Activated naive CD4-positive, alpha-beta T cell treated with anti-CD3 and anti-CD28 coated beads for 36 hours (primary cell): ENCODE measurements around the gene KIF6. TPM values are rescaled to one million over a fixed set of nuclear protein-coding genes. Genes with fewer than 3 reads are reported as not detected.

Experiments used
- CTCF ChIA-PET: fragments of 350-600 bp; sonication (Branson Sonifier 250); formaldehyde crosslinking; loops from one replicate; lab custom pipeline; 2021; ENCODE audit warnings: antibody characterized with exemption; lab: Charles Lee
- DNase-seq: peaks from one replicate; pipeline ENCODE4 v3.0.0-alpha.2; 2020
- H3K27ac Mint-ChIP-seq: one replicate; pipeline ENCODE4 v1.8.0; 2021; ENCODE audit warnings: mild to moderate bottlenecking, mixed read lengths
- H3K27me3 Mint-ChIP-seq: one replicate; pipeline ENCODE4 v1.8.0; 2021; ENCODE audit warnings: low read depth, mixed read lengths
- H3K36me3 Mint-ChIP-seq: one replicate; pipeline ENCODE4 v1.8.0; 2021; ENCODE audit warnings: low read depth, mixed read lengths
- H3K4me1 Mint-ChIP-seq: one replicate; pipeline ENCODE4 v1.8.0; 2021; ENCODE audit warnings: low read depth, mixed read lengths
- H3K4me3 Mint-ChIP-seq: one replicate; pipeline ENCODE4 v1.8.0; 2021; ENCODE audit warnings: mild to moderate bottlenecking, moderate library complexity, mixed read lengths
- H3K9me3 Mint-ChIP-seq: one replicate; pipeline ENCODE4 v1.8.0; 2021; ENCODE audit warnings: mixed read lengths
- intact Hi-C: fragments of 100-400 bp; cut with micrococcal nuclease; formaldehyde crosslinking; loops from one replicate; pipeline ENCODE4 v1.15.1; 2023
- total RNA-seq, 2 experiments: library from RNA; stranded (reverse); gene quantifications; one replicate each; pipeline ENCODE4 v1.2.3, GENCODE V29; 2021

KIF6 gene
- total RNA-seq, 2 experiments from 2014 or later: 0.10 to 0.30 TPM

- Mint-ChIP-seq H3K36me3 (no peaks in the 10 kb centered on the region), H3K9me3 (no peaks in the 10 kb centered on the region), H3K4me1 (no peaks in the 10 kb centered on the region), H3K27ac (no peak overlapping the region), H3K4me3 (no peak overlapping the region), H3K27me3 (peaks cover 9% of the 10 kb centered on the region)
- intact Hi-C loops: loop anchor here (5.0 to 10.0 kb wide), 2 partner anchors 503 to 945 kb away; no protein-coding TSS in a partner anchor
- CTCF ChIA-PET: interaction anchor here (0.6 to 2.1 kb wide), 8 partner anchors 13 to 574 kb away, joined by 3 to 8 read pairs (median 3); no protein-coding TSS in a partner anchor
- peak; percentile 65 for DNase-seq
Measured at GRCh38 chr6:39361657-39362486, 363.3 kb downstream of the KIF6 start.

GRCh38 chr6:39360378-39360777 lies 364.8 kb downstream of the KIF6 start:
- DNase-seq: no peak
- Mint-ChIP-seq H3K27me3 (peaks cover 9% of the 10 kb centered on the region), H3K4me1 (no peaks in the 10 kb centered on the region), H3K36me3 (no peaks in the 10 kb centered on the region), H3K27ac (no peak overlapping the region), H3K9me3 (no peaks in the 10 kb centered on the region), H3K4me3 (no peak overlapping the region)
- intact Hi-C loops: loop anchor here (5.0 to 10.0 kb wide), 2 partner anchors 504 to 947 kb away; no protein-coding TSS in a partner anchor
- CTCF ChIA-PET: no interaction called here

DNA sequence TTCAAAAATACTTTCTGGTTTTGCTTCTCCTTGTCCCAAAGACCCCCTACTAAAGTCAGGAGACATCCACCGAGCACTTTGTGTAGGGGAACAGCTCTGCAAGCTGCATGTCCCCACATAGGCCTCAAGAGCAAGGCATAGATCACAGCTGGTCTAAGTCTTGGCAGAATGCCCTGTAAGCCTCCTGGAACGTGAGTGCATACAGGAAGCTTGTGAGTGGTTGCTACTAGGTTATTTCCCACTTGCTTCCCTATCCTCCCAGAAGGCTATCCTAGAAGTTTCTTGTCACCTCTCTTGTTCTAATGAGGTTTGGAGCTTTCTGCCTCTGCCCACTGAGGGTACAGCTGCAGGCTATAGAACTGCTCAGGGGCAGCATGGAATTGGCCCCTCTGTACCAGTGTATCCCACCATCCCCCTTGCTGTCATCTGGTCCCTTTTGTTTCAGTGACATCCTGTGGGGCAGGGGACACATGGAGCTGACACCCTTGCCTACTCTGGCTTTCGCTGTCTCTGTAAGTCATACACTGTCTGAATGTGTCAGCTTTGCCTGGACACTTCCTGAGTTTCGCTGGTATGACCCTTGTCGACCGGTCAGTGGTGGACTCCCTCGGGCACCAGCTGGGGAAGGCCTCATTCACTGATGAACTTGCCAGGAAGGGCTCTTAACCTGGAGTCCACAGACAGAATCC lies 367.1 kb downstream of the KIF6 start:
- H3K4me1 Mint-ChIP-seq: no peaks in the 10 kb centered on the region
- H3K27me3 Mint-ChIP-seq: peaks cover 7% of the 10 kb centered on the region
- H3K36me3 Mint-ChIP-seq: no peaks in the 10 kb centered on the region
- CTCF ChIA-PET: interaction anchor here (0.6 to 1.3 kb wide), 2 partner anchors 9 to 47 kb away, joined by 4 to 5 read pairs; no protein-coding TSS in a partner anchor
- no peak overlapping the region for H3K27ac Mint-ChIP-seq
- intact Hi-C loops: no loop called here
- DNase-seq: no peak
- H3K9me3 Mint-ChIP-seq: no peaks in the 10 kb centered on the region
- H3K4me3 Mint-ChIP-seq: no peak overlapping the region

- no peak overlapping the region for H3K27ac Mint-ChIP-seq
- intact Hi-C loops: no loop called here
- H3K9me3 Mint-ChIP-seq: no peaks in the 10 kb centered on the region
- CTCF ChIA-PET: no interaction called here
- no peaks in the 10 kb centered on the region for H3K36me3 Mint-ChIP-seq
- DNase-seq: no peak
- no peaks in the 10 kb centered on the region for H3K27me3 Mint-ChIP-seq
- no peaks in the 10 kb centered on the region for H3K4me1 Mint-ChIP-seq
- no peak overlapping the region for H3K4me3 Mint-ChIP-seq
Measured at GRCh38 chr6:39353698-39354315, 371.4 kb downstream of the KIF6 start.

- Mint-ChIP-seq H3K27me3 (no peaks in the 10 kb centered on the region), H3K4me1 (no peaks in the 10 kb centered on the region), H3K27ac (no peak overlapping the region), H3K36me3 (no peaks in the 10 kb centered on the region), H3K4me3 (no peak overlapping the region), H3K9me3 (no peaks in the 10 kb centered on the region)
- intact Hi-C loops: no loop called here
- CTCF ChIA-PET: no interaction called here
- DNase-seq: no peak
Measured at GRCh38 chr6:39350723-39351505, 374.3 kb downstream of the KIF6 start.

DNA sequence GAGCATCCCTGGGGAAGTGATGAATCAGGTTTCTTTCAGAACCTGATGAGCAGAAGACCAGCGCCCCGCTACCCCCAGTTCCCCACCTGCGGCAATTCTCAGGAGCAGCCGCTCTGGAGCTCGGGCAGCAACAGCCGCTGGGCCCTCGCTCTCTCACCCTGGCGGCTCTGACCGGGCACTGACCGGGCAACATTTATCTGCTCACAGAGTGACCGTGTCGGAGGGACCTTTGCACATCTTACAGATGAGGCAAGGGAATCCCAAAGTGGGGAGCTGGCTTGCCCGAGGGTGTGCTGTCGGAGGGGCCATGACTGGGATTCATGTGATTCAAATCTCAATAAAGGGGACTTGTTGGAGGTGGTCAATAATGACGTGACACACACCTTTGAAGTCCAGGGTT lies 376.5 kb downstream of the KIF6 start:
- Mint-ChIP-seq H3K36me3 (no peaks in the 10 kb centered on the region), H3K9me3 (no peaks in the 10 kb centered on the region), H3K4me3 (no peak overlapping the region), H3K27ac (no peak overlapping the region), H3K27me3 (no peaks in the 10 kb centered on the region), H3K4me1 (no peaks in the 10 kb centered on the region)
- DNase-seq: no peak
- CTCF ChIA-PET: interaction anchor here (0.6 to 1.7 kb wide), 5 partner anchors 9 to 352 kb away, joined by 3 to 5 read pairs (median 4); no protein-coding TSS in a partner anchor
- intact Hi-C loops: loop anchor here (5.0 kb wide), 1 partner anchor 959 kb away; no protein-coding TSS in a partner anchor

- H3K27ac Mint-ChIP-seq: no peak overlapping the region
Measured at GRCh38 chr6:39347906-39348585, 377.2 kb downstream of the KIF6 start.

GRCh38 chr6:39347206-39347605 lies 378.0 kb downstream of the KIF6 start:
- H3K27ac Mint-ChIP-seq: no peak overlapping the region
- no peaks in the 10 kb centered on the region for H3K9me3 Mint-ChIP-seq
- H3K27me3 Mint-ChIP-seq: no peaks in the 10 kb centered on the region
- H3K36me3 Mint-ChIP-seq: no peaks in the 10 kb centered on the region
- no peaks in the 10 kb centered on the region for H3K4me1 Mint-ChIP-seq
- no peak for DNase-seq
- no peak overlapping the region for H3K4me3 Mint-ChIP-seq
- intact Hi-C loops: loop anchor here (5.0 kb wide), 1 partner anchor 960 kb away; no protein-coding TSS in a partner anchor
- CTCF ChIA-PET: interaction anchor here (0.8 to 1.7 kb wide), 6 partner anchors 9 to 467 kb away, joined by 3 to 7 read pairs (median 3); no protein-coding TSS in a partner anchor

More at GRCh38 chr6:39347906-39348585, 377.2 kb downstream of the KIF6 start:
- Mint-ChIP-seq H3K4me1 (no peaks in the 10 kb centered on the region), H3K4me3 (no peak overlapping the region), H3K36me3 (no peaks in the 10 kb centered on the region), H3K27me3 (no peaks in the 10 kb centered on the region), H3K9me3 (no peaks in the 10 kb centered on the region)
- intact Hi-C loops: loop anchor here (5.0 kb wide), 1 partner anchor 959 kb away; no protein-coding TSS in a partner anchor
- CTCF ChIA-PET: interaction anchor here (0.5 to 1.7 kb wide), 5 partner anchors 14 to 351 kb away, joined by 3 to 5 read pairs (median 3); no protein-coding TSS in a partner anchor
- peak; percentile 76 for DNase-seq

DNA sequence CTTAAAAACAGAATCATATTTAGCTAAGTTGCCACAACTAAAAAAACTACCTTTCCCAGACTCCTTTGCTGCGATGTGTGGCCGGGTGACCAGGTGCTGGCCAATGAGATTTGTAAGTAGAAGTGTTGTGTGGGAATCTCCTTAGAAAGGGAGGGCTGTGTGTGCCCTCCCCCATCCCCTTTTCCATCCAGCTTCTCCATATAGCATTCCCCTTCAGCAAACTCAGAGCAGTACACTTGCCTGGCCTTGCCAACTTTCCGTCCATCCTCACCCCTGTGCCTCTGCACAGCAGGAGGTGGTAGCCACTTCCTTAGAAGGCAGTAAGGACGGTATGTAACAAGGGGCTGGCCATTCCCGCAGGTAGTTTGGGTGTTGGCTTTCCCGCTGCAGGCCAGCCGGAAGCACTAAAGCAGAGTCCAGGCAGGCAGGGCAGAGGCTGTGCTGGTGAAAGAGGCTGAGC lies 380.4 kb downstream of the KIF6 start:
- Mint-ChIP-seq H3K27ac (no peak overlapping the region), H3K4me3 (no peak overlapping the region), H3K4me1 (no peaks in the 10 kb centered on the region), H3K9me3 (no peaks in the 10 kb centered on the region), H3K27me3 (no peaks in the 10 kb centered on the region), H3K36me3 (no peaks in the 10 kb centered on the region)
- DNase-seq: no peak
- intact Hi-C loops: loop anchor here (5.0 kb wide), 1 partner anchor 962 kb away; no protein-coding TSS in a partner anchor
- CTCF ChIA-PET: no interaction called here

DNA sequence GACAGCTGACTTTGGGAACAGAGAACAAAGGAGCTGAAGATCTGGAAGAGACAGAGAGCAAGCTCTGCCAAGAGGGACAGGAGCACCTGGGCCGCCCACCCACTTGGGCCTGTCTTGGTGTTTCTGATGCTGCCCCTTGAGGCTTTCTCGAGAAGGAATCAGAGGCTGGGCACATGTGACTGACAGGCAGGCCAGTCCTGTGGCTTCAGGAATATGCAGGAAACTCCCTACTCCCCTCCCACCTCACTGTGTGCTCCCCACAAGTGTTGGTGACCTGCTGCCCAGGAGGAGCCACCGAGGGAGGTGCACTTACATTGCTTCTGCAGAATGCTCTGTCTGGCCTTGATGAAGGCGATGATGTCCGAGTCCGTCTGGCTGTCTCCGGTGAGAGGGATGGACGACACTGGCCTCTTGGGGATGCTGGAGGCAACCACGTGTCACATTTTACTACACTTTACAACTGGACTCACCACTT lies 381.8 kb downstream of the KIF6 start:
- Mint-ChIP-seq H3K9me3 (no peaks in the 10 kb centered on the region), H3K4me3 (no peak overlapping the region), H3K27me3 (peaks cover 7% of the 10 kb centered on the region), H3K4me1 (no peaks in the 10 kb centered on the region), H3K36me3 (no peaks in the 10 kb centered on the region), H3K27ac (no peak overlapping the region)
- CTCF ChIA-PET: interaction anchor here (0.6 kb wide), 1 partner anchor 183 kb away, joined by 3 read pairs; no protein-coding TSS in a partner anchor
- no peak for DNase-seq
- intact Hi-C loops: no loop called here
